ENCODE results near the gene WDR91.

WDR91 gene

DNA sequence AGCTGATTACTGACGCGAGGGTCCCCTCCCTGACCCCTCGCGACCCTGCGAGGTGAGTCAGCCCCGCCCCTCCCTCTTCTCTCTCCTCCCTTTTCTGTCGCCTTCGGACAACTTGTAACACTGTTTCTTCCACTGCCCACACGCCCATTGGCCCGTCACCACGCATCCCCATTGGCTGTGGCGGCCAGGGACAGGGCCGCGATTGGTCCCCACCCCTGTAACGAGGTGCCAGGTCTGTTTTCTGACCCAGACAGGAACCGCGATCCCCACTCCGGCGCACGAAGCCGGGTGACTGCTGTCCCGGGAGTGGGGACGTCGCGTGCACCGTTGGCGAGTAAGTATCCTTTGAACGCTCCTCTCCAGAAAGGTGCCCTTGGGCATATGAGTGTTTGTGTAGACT lies 22.2 kb upstream of the WDR91 start, which contains the start of gene STRA8:
TSS of gene STRA8 (plus strand) at position 269 of the 400 bp plus-strand sequence. CDS start 6,687 bp downstream, outside the sequence.
- DNase-seq = no peak

DNA sequence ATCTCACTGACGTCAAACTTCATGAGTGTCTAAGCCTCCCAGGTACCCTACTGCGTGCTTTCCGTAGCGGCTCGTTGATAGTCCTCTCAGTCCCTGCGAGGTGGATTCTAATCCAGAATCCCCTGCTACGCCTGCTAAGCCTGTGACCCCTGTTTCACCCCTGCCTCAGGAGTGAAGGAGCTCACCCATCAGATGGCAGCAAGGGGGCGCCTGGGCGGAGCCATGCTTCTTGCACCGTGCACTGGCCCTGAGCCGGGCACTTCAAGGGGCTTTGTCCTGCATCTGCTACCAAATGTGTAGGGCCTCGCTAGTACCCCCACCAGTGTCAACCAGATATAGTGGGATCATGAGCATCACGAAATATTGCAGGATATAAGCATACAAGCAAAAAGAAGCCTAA lies 21.4 kb upstream of the WDR91 start:
- no peak for DNase-seq

GRCh38 chr7:135232087-135232486 lies 20.8 kb upstream of the WDR91 start:
- DNase-seq = no peak

DNA sequence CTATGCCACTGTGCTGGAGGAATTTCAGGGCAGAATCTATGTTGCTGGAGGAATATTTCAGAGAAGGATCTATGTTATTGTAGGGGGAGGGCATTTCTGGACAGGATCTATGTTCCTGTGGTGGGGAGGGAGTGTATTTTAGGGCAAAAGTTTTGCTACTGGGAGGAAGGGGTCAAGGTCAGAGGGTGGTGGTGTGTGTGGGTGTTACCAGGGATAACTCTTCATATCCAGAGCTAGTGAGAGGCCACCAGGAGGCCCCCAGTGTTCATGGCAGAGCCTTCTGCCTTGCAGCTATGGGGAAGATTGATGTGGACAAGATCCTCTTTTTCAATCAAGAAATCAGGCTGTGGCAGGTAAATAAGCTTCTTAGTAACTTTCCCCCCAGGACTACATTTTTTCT lies 20.4 kb upstream of the WDR91 start:
- no peak for DNase-seq

- DNase-seq = no peak
These were observed 12.7 kb upstream of the WDR91 start for GRCh38 chr7:135224027-135224426.

- no peak for DNase-seq
These were observed 6.6 kb upstream of the WDR91 start for GRCh38 chr7:135217645-135218509.

DNA sequence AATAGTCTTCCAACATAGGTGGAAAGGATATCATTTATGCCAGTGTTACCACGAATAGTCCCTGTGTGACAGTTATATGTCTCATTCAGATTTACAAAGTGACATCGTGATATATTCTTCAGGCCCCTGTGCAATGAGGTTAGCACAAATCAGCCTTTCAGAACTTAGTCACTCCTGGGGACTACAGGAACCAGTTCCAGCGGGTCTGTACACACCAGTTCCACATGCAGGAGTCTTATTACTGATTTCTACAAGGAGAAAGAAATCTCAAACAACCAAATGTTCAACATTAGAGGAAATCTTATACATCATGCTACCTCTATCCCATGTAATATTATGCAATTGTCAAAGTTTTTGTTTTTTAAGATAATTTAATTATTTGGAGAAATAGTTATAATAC lies 4.4 kb upstream of the WDR91 start:
- no peak for DNase-seq

DNA sequence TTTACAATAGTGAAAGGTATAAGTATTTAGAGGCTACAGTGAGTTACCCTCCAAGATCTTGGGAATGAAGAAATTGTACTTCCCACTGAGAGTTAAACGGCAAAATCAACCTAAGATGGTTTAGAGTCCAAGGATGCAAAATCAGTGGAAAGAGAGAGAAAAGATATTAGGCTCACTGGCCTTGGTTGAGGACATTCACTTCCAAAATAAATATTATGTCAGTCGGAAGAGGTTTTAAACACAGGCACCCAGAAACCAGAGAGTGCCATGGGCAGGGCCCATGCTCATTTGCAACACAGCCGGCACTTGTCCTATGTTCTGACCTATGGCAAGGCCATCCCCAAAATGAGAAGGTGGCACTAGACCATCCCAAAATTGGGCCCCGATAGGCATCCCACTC lies 3.9 kb upstream of the WDR91 start:
- no peak for DNase-seq

GRCh38 chr7:135213831-135214230 lies 2.5 kb upstream of the WDR91 start:
- no peak for DNase-seq

- peak; percentile 10 for DNase-seq
These were observed 790 bp upstream of the WDR91 start for GRCh38 chr7:135211946-135212685.

DNA sequence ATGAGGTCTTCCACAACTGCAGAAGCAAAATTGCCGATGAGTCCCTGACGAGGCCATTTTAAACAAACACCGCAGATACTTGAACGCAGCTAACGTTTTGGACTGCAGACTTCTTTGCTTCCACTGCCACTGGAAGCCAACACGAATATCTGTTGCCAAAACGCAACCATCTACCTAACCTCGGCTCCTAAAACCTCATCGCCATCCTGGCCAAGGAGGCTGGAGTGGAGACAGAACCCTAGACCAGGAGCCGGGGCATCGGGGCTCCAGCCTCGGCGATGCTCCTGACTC lies 493 bp downstream of the WDR91 start:
- DNase-seq = no peak

DNA sequence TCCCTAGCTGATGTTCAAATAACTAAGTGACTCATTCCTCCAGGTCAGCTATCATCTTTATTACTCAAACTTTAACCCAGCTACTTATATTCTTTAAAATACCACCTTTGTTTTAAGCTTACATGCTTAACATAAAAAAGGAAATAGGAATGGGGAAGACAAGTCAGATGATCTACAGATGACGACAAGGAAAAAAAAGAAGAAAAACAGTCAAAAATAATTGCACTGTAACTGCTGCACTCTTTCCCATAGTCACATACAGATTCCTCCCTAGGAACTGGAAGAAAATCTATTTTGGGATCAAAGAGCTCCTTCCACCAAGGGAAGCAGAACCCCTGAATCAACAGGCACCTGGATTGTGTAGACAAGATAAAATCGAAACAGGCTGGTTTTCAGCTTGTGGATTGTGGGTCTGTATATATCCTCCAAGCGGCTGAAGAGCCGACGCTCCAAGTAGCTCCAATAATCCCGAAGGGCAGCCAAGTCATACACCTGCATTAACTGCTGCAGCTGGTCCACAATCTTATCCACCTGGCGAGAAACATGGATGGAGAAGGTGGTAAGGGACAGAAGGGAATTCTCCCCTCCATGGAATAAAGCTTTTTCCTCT lies 2.0 kb downstream of the WDR91 start:
- no peak for DNase-seq

DNA sequence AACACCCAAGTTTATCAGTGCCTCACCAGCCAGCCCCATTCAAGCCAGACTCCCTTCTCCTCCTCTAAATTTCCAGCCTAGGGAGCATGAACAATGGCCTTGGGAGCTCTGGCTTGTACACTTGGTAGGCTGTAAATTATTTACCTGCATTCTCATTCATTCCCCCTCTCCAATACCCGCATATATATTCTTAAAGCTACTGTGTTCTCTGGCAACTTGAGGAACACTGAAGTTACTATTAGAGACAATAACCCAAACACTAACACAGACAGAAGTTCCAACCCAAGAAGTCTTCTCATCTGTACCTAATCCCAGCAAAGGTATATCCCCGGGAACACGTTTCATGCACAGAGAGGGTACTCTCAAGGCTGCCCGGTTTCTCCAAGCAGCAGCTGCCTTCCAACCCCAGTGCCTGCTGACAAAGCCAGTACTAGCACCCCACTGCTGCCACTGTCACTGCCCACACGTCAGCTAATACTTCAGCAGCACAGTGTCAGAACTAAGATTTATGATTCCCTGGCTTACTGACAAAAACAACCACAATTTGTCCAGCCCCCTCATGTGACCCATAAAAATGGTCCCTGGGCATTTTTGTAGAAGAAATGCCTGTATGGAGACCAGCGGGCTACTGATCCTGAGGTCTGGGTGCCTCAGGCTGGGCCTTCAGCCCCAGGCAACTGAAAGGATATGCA lies 3.1 kb downstream of the WDR91 start:
- DNase-seq = no peak

- no peak for DNase-seq
These were observed 3.8 kb downstream of the WDR91 start for GRCh38 chr7:135207406-135208101.

DNA sequence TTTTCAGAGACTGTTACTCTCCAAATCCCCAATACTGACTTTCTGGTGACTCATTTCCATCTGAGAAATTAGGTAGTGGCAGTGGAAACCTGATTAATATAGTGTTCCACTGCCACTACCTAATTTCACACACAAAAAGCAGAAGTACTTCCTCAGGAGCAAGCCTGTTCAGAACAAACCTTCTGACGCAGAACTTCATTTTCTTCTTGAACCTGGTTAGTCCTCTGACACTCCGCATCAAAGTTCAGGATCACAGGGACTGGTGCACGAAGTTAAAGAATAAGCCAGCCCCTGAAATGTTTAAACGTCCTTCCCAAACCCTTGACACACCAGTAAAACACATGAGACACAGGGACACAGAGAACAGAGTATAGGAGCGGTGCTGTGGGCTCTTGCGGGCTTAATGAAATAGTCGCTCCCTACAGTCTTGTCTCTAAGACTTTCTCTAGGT lies 4.4 kb downstream of the WDR91 start:
- no peak for DNase-seq

DNA sequence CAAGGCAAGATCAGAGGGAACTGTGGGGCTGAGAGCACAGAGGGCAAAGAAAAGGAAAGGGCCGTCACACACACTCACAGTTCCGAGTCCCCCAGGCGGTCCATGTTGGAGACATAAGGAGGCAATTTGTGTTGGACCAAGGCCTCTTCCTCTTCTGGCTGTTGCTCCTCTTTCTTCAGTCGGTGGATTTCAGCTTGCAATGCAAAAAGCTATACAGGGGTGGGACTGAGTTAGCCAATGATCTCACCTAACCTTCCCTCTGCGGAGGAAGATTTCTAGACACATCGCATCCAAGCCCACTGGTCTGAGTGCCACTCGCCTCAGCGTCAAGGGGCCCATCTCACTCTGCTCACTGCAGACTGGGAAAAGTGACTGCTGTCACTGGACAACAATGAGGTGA lies 5.5 kb downstream of the WDR91 start:
- DNase-seq = no peak

GRCh38 chr7:135204876-135205275 lies 6.5 kb downstream of the WDR91 start:
- no peak for DNase-seq

GRCh38 chr7:135204341-135204749 lies 7.0 kb downstream of the WDR91 start:
- no peak for DNase-seq

DNA sequence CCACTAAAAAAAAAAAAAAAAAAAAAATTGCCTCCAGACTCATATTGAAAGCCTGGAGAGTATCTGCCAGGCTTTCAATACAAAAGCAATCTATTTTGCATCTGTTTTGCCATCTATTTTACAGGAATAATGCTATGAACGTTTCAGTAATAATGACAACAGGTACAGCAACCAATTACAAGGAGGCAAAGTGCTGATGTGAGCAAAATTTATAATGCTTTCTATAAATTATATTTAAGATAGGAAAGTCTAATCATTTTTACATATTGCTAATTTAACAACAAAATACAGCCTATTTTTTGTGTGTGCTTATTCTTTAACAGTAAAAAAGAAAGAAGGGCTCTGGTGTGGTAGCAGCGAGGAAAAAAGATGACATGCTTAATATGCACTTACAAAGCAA lies 10.0 kb downstream of the WDR91 start:
- DNase-seq = no peak

GRCh38 chr7:135200821-135201331 lies 10.4 kb downstream of the WDR91 start:
- DNase-seq = no peak

DNA sequence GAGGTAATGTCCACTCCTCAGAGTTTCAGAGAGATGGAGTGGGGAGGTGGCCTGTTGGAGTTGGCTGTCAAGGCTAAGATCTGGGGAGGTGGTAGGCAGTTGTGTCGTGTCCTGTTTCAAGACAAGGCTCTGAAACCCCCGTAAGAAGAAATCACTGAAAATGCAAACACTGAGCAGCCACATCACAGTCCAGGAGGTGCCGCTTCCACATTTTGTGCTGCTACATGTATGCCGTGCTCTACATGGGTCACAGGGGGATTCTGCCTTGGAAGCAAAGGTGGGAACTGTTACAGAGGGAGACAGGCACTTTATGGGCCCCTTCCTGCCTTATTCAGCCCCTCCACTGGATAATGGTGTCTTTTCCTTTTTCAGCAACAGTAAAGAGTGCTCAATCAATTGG lies 11.9 kb downstream of the WDR91 start:
- DNase-seq = no peak
